SK-N-SH (cell line): ENCODE measurements around the gene GAS2L2. TPM values are rescaled to one million over a fixed set of nuclear protein-coding genes. Genes with fewer than 3 reads are reported as not detected.

Experiments used
- CTCF ChIA-PET: fragments of 300-600, 350-600 bp; formaldehyde crosslinking; extraction: SDS; loops from one replicate; lab custom pipeline; 2021; lab: Yijun Ruan, JAX
- POLR2A ChIA-PET: fragments of 350-600 bp; sonication (Branson Sonifier 250); formaldehyde crosslinking; extraction: SDS; loops from one replicate; lab custom pipeline; 2020; ENCODE audit warnings: antibody characterized with exemption, inconsistent platforms; lab: Yijun Ruan, JAX
- DNase-seq: peaks from one replicate; pipeline ENCODE4 v3.0.0; 2012
- H2AFZ ChIP-seq: fragments of 200-600 bp; sonication (generic); 2 replicates; pipeline ENCODE4 v1.8.1; 2016; ENCODE audit warnings: antibody characterized with exemption, mild to moderate bottlenecking, low read depth
- H3F3A ChIP-seq: fragments of 200-600 bp; sonication (generic); replicated peaks from 2 replicates; pipeline ENCODE3; 2016; ENCODE audit warnings: antibody characterized with exemption, mild to moderate bottlenecking; ENCODE audit not compliant: insufficient read depth
- H3K27ac ChIP-seq, 2 experiments: fragments of 200-500 bp in 1 of 2; fragments of 200-600 bp in 1 of 2; sonication (Bioruptor generic) in 1 of 2; sonication (generic), shearing (Covaris generic) in 1 of 2; 2 replicates each; pipeline versions ENCODE4 v1.5.1 to v1.6.1; 2014 to 2016; ENCODE audit warnings: low read depth in 2 of 2, inconsistent platforms in 1 of 2, low read length in 1 of 2, mild to moderate bottlenecking in 1 of 2, mixed read lengths in 1 of 2
- H3K27me3 ChIP-seq: fragments of 200-600 bp; sonication (generic), shearing (Covaris generic); 2 replicates; pipeline ENCODE4 v1.6.1; 2016; ENCODE audit warnings: mixed run types; ENCODE audit not compliant: insufficient read depth
- H3K36me3 ChIP-seq, 2 experiments: fragments of 200-500 bp in 1 of 2; fragments of 200-600 bp in 1 of 2; sonication (Bioruptor generic) in 1 of 2; sonication (generic) in 1 of 2; replicated peaks in 1 of 2; 2 replicates each; pipeline versions ENCODE3 to v1.5.1; 2014 to 2016; ENCODE audit warnings: low read length in 1 of 2, mild to moderate bottlenecking in 1 of 2; ENCODE audit not compliant: insufficient read depth in 2 of 2, control insufficient read depth in 1 of 2
- H3K4me1 ChIP-seq, 2 experiments: fragments of 200-500 bp in 1 of 2; fragments of 200-600 bp in 1 of 2; sonication (Bioruptor generic) in 1 of 2; sonication (generic), shearing (Covaris generic) in 1 of 2; 2 replicates each; pipeline versions ENCODE4 v1.5.1 to v1.6.1; 2014 to 2016; ENCODE audit warnings: low read depth in 1 of 2, low read length in 1 of 2, mixed run types in 1 of 2; ENCODE audit not compliant: insufficient read depth in 2 of 2, control insufficient read depth in 1 of 2
- H3K4me2 ChIP-seq: fragments of 200-600 bp; sonication (generic), shearing (Covaris generic); 2 replicates; pipeline ENCODE4 v1.6.1; 2017; ENCODE audit warnings: mixed run types
- H3K4me3 ChIP-seq, 2 experiments: fragments of 200-500 bp in 1 of 2; fragments of 200-600 bp in 1 of 2; sonication (Bioruptor generic) in 1 of 2; sonication (generic), shearing (Covaris generic) in 1 of 2; 2 replicates each; pipeline versions ENCODE4 v1.5.1 to v1.8.1; 2014 to 2016; ENCODE audit warnings: low read depth in 2 of 2, inconsistent platforms in 1 of 2, low read length in 1 of 2, mild to moderate bottlenecking in 1 of 2, mixed read lengths in 1 of 2, moderate library complexity in 1 of 2
- H3K79me2 ChIP-seq: fragments of 200-600 bp; sonication (generic); 2 replicates; pipeline ENCODE4 v1.8.1; 2017; ENCODE audit warnings: mild to moderate bottlenecking; ENCODE audit not compliant: insufficient read depth
- H3K9ac ChIP-seq: fragments of 200-600 bp; sonication (generic); 2 replicates; pipeline ENCODE4 v1.6.1; 2017; ENCODE audit warnings: mixed run types
- H3K9me2 ChIP-seq: fragments of 200-600 bp; sonication (generic); 2 replicates; pipeline ENCODE4 v1.6.1; 2017; ENCODE audit warnings: mixed run types
- H3K9me3 ChIP-seq: fragments of 200-600 bp; sonication (generic); 2 replicates; pipeline ENCODE4 v1.6.1; 2017; ENCODE audit warnings: mixed run types, mild to moderate bottlenecking, moderate library complexity
- H4K20me1 ChIP-seq: fragments of 200-600 bp; sonication (generic); 2 replicates; pipeline ENCODE4 v1.6.1; 2017; ENCODE audit warnings: mild to moderate bottlenecking, mixed run types; ENCODE audit not compliant: insufficient read depth
- FOXJ3 ChIP-seq: sonication (generic); formaldehyde crosslinking; IDR thresholded peaks from 2 replicates; pipeline ENCODE4 v1.5.1; 2020; ENCODE audit warnings: mild to moderate bottlenecking, missing genetic modification reagents
- GATA2 ChIP-seq: sonication (generic); formaldehyde crosslinking; IDR thresholded peaks from 2 replicates; pipeline ENCODE4 v1.5.0; 2020; ENCODE audit warnings: mild to moderate bottlenecking, missing genetic modification reagents
- IRF3 ChIP-seq: fragments of 150-350 bp; IDR thresholded peaks from 2 replicates; pipeline ENCODE4 v1.6.1; 2016; ENCODE audit warnings: mild to moderate bottlenecking, low read depth, low read length
- MAX ChIP-seq: IDR thresholded peaks from 2 replicates; pipeline ENCODE4 v1.4.0; 2012; ENCODE audit warnings: low read depth
- MXI1 ChIP-seq: IDR thresholded peaks from 2 replicates; pipeline ENCODE4 v1.6.1; 2012; ENCODE audit warnings: mild to moderate bottlenecking, low read depth, low read length, improper control_type of control experiment
- REST ChIP-seq: IDR thresholded peaks from 2 replicates; pipeline ENCODE4 v1.6.1; 2012; ENCODE audit warnings: mild to moderate bottlenecking, low read depth, low read length, moderate library complexity
- SMC3 ChIP-seq: IDR thresholded peaks from 2 replicates; pipeline ENCODE4 v1.6.1; 2012; ENCODE audit warnings: low read depth, low read length, improper control_type of control experiment
- TCF12 ChIP-seq: IDR thresholded peaks from 2 replicates; pipeline ENCODE4 v1.4.0; 2012
- USF2 ChIP-seq: fragments of 150-350 bp; IDR thresholded peaks from 2 replicates; pipeline ENCODE4 v1.6.1; 2017; ENCODE audit warnings: antibody characterized with exemption, low read length, low read depth, borderline replicate concordance
- WGBS: methylation state at CpG from one replicate; pipeline ENCODE4 v1.1.6; 2017; ENCODE audit warnings: low lambda C conversion rate; 5-methylcytosine and 5-hydroxymethylcytosine counted together
- polyA plus RNA-seq, 3 experiments: library from polyadenylated mRNA; depleted of rRNA; stranded (reverse); fragments of >200 nt; gene quantifications; 2 replicates each; pipeline ENCODE4 v1.2.3, GENCODE V29; 2012

Gene GAS2L2
- polyA plus RNA-seq, 1 of the 3 experiments (the other 2 are of a cell fraction), result not detected

- WGBS, result 89% methylated on average over 16 of the region's 16 CpGs
- no peak overlapping the region for H3K4me2 ChIP-seq
- no peak overlapping the region for H3K9ac ChIP-seq
Measured at GRCh38 chr17:35778641-35779196, 25.7 kb upstream of the GAS2L2 start.

More at GRCh38 chr17:35778641-35779196, 25.7 kb upstream of the GAS2L2 start:
- Histone ChIP-seq H3K9me2 (no peaks in the 10 kb centered on the region), H3K79me2 (no peaks in the 10 kb centered on the region), H3K27ac (no peak overlapping the region), H3K4me1 (peaks cover 0 to 26% of the 10 kb centered on the region in 2 experiments; a peak in 1 of 4 replicates), H3K4me3 (no peak overlapping the region), H3F3A (no peaks in the 10 kb centered on the region), H3K9me3 (no peaks in the 10 kb centered on the region), H3K27me3 (peaks cover 11% of the 10 kb centered on the region; the same call in 1 of the 2 replicates), H3K36me3 (no peaks in the 10 kb centered on the region), H4K20me1 (no peaks in the 10 kb centered on the region), H2AFZ (no peak overlapping the region)
- CTCF ChIA-PET, result interaction anchor here (0.9 to 31.2 kb wide), 3 partner anchors 8 to 29 kb away, joined by 3 to 809 read pairs (median 203); partner anchors contain the start of gene TAF15
- no peak for DNase-seq
- POLR2A ChIA-PET, result no interaction called here
- TF ChIP-seq MAX (no peak), REST (no peak), IRF3 (no peak), GATA2 (no peak), FOXJ3 (CRISPR knock-in tag) (no peak), SMC3 (no peak), USF2 (no peak), TCF12 (no peak), MXI1 (no peak)
